Astrocyte (in vitro differentiated cells and primary cell): ENCODE data around the gene FAM120AOS. TPM values are rescaled to one million over a fixed set of nuclear protein-coding genes. Genes with fewer than 3 reads are reported as not detected.

Experiments
- DNase-seq: peaks from one replicate; pipeline ENCODE4 v3.0.0-alpha.2; 2010; ENCODE audit warnings: low read depth
- FAIRE-seq: peaks from 2 replicates; lab custom pipeline; 2011; peaks lifted over from hg19 to GRCh38; lab: Jason Lieb, UNC
- H2AFZ ChIP-seq: 2 replicates; pipeline ENCODE4 v1.6.0; 2012; ENCODE audit warnings: low read depth, low read length, inconsistent platforms
- H3K27ac ChIP-seq: 2 replicates; pipeline ENCODE4 v1.5.1; 2011; ENCODE audit warnings: low read depth, low read length, inconsistent platforms
- H3K27me3 ChIP-seq: 2 replicates; pipeline ENCODE4 v1.6.0; 2011; ENCODE audit warnings: low read length, inconsistent platforms; ENCODE audit not compliant: insufficient read depth
- H3K36me3 ChIP-seq: 2 replicates; pipeline ENCODE4 v1.5.1; 2011; ENCODE audit warnings: low read length, inconsistent platforms; ENCODE audit not compliant: insufficient read depth
- H3K4me1 ChIP-seq: 2 replicates; pipeline ENCODE4 v1.5.1; 2011; ENCODE audit warnings: low read length, inconsistent platforms; ENCODE audit not compliant: insufficient read depth
- H3K4me2 ChIP-seq: 2 replicates; pipeline ENCODE4 v1.6.0; 2012; ENCODE audit warnings: low read length, inconsistent platforms
- H3K4me3 ChIP-seq: 2 replicates; pipeline ENCODE4 v1.5.1; 2011; ENCODE audit warnings: low read depth, mild to moderate bottlenecking, low read length, inconsistent platforms; ENCODE audit not compliant: insufficient read depth
- H3K79me2 ChIP-seq: 2 replicates; pipeline ENCODE4 v1.6.0; 2012; ENCODE audit warnings: mild to moderate bottlenecking, low read length, inconsistent platforms; ENCODE audit not compliant: insufficient read depth
- H3K9ac ChIP-seq: 2 replicates; pipeline ENCODE4 v1.6.0; 2012; ENCODE audit warnings: mild to moderate bottlenecking, low read length, inconsistent platforms
- H3K9me3 ChIP-seq: 2 replicates; pipeline ENCODE4 v1.5.1; 2012; ENCODE audit warnings: low read depth, mild to moderate bottlenecking, low read length, inconsistent platforms; ENCODE audit not compliant: insufficient read depth
- H4K20me1 ChIP-seq: 2 replicates; pipeline ENCODE4 v1.6.0; 2012; ENCODE audit warnings: low read length, inconsistent platforms; ENCODE audit not compliant: insufficient read depth
- H3K27ac Mint-ChIP-seq: one replicate; pipeline ENCODE4 v1.8.0; 2021; ENCODE audit warnings: mild to moderate bottlenecking, mixed read lengths; ENCODE audit not compliant: unreplicated experiment
- H3K27me3 Mint-ChIP-seq: one replicate; pipeline ENCODE4 v1.8.0; 2021; ENCODE audit warnings: low read depth, mixed read lengths; ENCODE audit not compliant: unreplicated experiment
- H3K36me3 Mint-ChIP-seq: one replicate; pipeline ENCODE4 v1.8.0; 2021; ENCODE audit warnings: low read depth, mixed read lengths; ENCODE audit not compliant: unreplicated experiment
- H3K4me1 Mint-ChIP-seq: one replicate; pipeline ENCODE4 v1.8.0; 2021; ENCODE audit warnings: low read depth, mixed read lengths; ENCODE audit not compliant: unreplicated experiment
- H3K4me3 Mint-ChIP-seq: one replicate; pipeline ENCODE4 v1.8.0; 2021; ENCODE audit warnings: mild to moderate bottlenecking, moderate library complexity, mixed read lengths; ENCODE audit not compliant: unreplicated experiment
- H3K9me3 Mint-ChIP-seq: one replicate; pipeline ENCODE4 v1.8.0; 2021; ENCODE audit warnings: mild to moderate bottlenecking, mixed read lengths; ENCODE audit not compliant: unreplicated experiment
- EZH2 ChIP-seq: IDR thresholded peaks from 2 replicates; pipeline ENCODE4 v1.6.1; 2012; ENCODE audit warnings: mild to moderate bottlenecking, low read length, inconsistent platforms; ENCODE audit not compliant: insufficient read depth
- total RNA-seq: library from RNA; stranded (reverse); gene quantifications from 2 replicates; pipeline ENCODE4 v1.2.1, GENCODE V29; 2021
- TF ChIP-seq, protein P1 (sequence below): IDR thresholded peaks from 2 replicates; pipeline ENCODE4 v1.5.1; 2011; ENCODE audit warnings: low read depth, mild to moderate bottlenecking, inconsistent platforms, low read length, moderate library complexity; ENCODE audit not compliant: insufficient read depth

The FAM120AOS gene
- total RNA-seq, 1 donor from 2014 or later: 29.7 TPM

DNA sequence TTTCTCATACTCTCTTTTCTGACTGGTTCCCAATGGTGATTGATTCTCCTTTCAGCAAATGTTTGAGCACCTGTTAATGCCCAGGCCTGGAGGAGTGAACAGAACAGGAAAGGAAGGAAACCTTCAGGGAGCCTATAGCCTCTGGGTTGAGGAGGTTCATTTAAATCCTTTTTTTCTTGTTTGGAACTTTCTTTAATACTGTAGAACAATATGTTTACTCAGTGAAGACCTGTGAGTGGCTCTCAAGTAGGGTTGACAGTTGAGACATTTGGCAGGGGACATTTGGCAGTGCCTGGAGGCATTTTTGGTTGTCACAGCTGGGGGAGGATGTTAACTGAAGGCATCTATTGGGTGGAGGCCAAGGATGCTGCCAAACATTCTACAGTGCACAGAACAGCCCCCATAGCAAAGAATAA is 6.1 kb upstream of the FAM120AOS start:
- FAIRE-seq (no peak), DNase-seq (no peak)
- H3K27ac Mint-ChIP-seq: no peak overlapping the region

DNA sequence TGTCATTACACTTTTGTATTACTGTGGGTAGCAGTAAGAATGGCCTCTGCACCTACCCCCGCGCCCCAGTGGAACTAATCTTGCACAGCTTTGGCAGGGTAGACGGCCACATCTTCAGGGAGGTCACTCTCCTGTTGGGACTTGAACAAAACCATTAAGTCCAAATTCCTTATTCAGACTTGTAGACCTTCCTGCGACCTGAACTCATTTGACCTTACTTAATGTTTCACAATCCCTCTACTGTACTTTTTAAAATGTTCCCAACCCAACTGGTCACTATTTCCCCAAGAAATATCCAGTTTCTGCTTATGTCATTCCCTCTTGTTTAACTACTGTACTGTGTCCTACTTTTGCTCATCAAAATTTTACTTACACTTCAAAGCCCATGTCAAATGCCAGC is 5.3 kb upstream of the FAM120AOS start:
- H3K9me3 ChIP-seq: no peaks in the 10 kb centered on the region
- Mint-ChIP-seq H3K27ac (no peak overlapping the region), H3K27me3 (no peaks in the 10 kb centered on the region), H3K4me3 (no peak overlapping the region), H3K4me1 (peaks cover 20% of the 10 kb centered on the region), H3K9me3 (no peaks in the 10 kb centered on the region), H3K36me3 (peaks cover 2% of the 10 kb centered on the region)
- peaks cover 92% of the 10 kb centered on the region for H4K20me1 ChIP-seq
- TF ChIP-seq EZH2: no peak
- TF ChIP-seq, protein P1, sequence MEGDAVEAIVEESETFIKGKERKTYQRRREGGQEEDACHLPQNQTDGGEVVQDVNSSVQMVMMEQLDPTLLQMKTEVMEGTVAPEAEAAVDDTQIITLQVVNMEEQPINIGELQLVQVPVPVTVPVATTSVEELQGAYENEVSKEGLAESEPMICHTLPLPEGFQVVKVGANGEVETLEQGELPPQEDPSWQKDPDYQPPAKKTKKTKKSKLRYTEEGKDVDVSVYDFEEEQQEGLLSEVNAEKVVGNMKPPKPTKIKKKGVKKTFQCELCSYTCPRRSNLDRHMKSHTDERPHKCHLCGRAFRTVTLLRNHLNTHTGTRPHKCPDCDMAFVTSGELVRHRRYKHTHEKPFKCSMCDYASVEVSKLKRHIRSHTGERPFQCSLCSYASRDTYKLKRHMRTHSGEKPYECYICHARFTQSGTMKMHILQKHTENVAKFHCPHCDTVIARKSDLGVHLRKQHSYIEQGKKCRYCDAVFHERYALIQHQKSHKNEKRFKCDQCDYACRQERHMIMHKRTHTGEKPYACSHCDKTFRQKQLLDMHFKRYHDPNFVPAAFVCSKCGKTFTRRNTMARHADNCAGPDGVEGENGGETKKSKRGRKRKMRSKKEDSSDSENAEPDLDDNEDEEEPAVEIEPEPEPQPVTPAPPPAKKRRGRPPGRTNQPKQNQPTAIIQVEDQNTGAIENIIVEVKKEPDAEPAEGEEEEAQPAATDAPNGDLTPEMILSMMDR: no peak
- no peak overlapping the region for H3K4me2 ChIP-seq
- no peaks in the 10 kb centered on the region for H3K36me3 ChIP-seq
- H3K79me2 ChIP-seq: peaks cover 100% of the 10 kb centered on the region
- no peak overlapping the region for H3K9ac ChIP-seq
- no peaks in the 10 kb centered on the region for H3K27me3 ChIP-seq
- no peak overlapping the region for H3K4me3 ChIP-seq
- no peak overlapping the region for H2AFZ ChIP-seq
- DNase-seq (no peak), FAIRE-seq (no peak)
- peaks cover 6% of the 10 kb centered on the region for H3K4me1 ChIP-seq
- no peak overlapping the region for H3K27ac ChIP-seq

More for the DNA sequence above, 6.1 kb upstream of the FAM120AOS start:
- no peaks in the 10 kb centered on the region for H3K9me3 ChIP-seq
- peaks cover 92% of the 10 kb centered on the region for H4K20me1 ChIP-seq
- peaks cover 100% of the 10 kb centered on the region for H3K79me2 ChIP-seq
- H3K4me2 ChIP-seq: no peak overlapping the region
- no peak for TF ChIP-seq EZH2
- H2AFZ ChIP-seq: no peak overlapping the region
- H3K27ac ChIP-seq: no peak overlapping the region
- peaks cover 17% of the 10 kb centered on the region for H3K4me1 Mint-ChIP-seq
- H3K4me1 ChIP-seq: peaks cover under 1% of the 10 kb centered on the region
- H3K36me3 Mint-ChIP-seq: peaks cover 2% of the 10 kb centered on the region
- H3K36me3 ChIP-seq: no peaks in the 10 kb centered on the region
- H3K27me3 ChIP-seq: no peaks in the 10 kb centered on the region
- no peak overlapping the region for H3K4me3 Mint-ChIP-seq
- H3K4me3 ChIP-seq: no peak overlapping the region
- no peak overlapping the region for H3K9ac ChIP-seq
- no peaks in the 10 kb centered on the region for H3K9me3 Mint-ChIP-seq
- no peaks in the 10 kb centered on the region for H3K27me3 Mint-ChIP-seq

DNA sequence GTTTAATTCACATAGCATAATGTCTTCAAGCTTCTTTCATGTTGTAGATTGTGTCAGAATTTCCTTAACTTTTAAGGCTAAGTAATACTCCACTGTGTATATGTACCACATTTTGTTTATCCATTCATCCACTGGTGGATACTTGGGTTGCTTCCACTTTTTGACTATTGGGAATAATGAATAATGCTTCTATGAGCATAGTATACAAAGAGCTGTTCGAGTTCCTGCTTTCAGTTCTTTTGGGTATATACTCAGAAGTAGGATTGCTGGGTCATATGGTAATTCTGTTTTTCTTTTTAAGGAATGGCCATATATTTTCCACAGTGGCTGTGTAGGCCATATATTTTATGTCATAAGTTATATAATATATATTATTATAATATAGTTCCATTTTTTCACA is 3.6 kb upstream of the FAM120AOS start:
- H3K4me1 ChIP-seq: peaks cover 6% of the 10 kb centered on the region
- Mint-ChIP-seq H3K27me3 (no peaks in the 10 kb centered on the region), H3K4me1 (peaks cover 20% of the 10 kb centered on the region), H3K36me3 (peaks cover 2% of the 10 kb centered on the region), H3K27ac (no peak overlapping the region), H3K4me3 (no peak overlapping the region), H3K9me3 (no peaks in the 10 kb centered on the region)
- no peaks in the 10 kb centered on the region for H3K9me3 ChIP-seq
- DNase-seq (no peak), FAIRE-seq (no peak)
- no peak overlapping the region for H3K4me2 ChIP-seq
- TF ChIP-seq, protein P1: no peak
- no peak for TF ChIP-seq EZH2
- no peak overlapping the region for H3K27ac ChIP-seq
- no peaks in the 10 kb centered on the region for H3K27me3 ChIP-seq
- peaks cover 100% of the 10 kb centered on the region for H3K79me2 ChIP-seq
- peaks cover 84% of the 10 kb centered on the region for H4K20me1 ChIP-seq
- H2AFZ ChIP-seq: no peak overlapping the region
- H3K4me3 ChIP-seq: no peak overlapping the region
- no peak overlapping the region for H3K9ac ChIP-seq
- H3K36me3 ChIP-seq: no peaks in the 10 kb centered on the region
